K562 (cell line): Measurements from ENCODE around the gene CENPP. TPM values are rescaled to one million over a fixed set of nuclear protein-coding genes. Genes with fewer than 3 reads are reported as not detected.

Experiments used
- ATAC-seq: fragments of 200-7000 bp; cut with Tn5 transposase; 3 replicates; pipeline ENCODE4 v1.9.1; 2020; ENCODE audit warnings: moderate library complexity
- BruUV-seq: library from RNA; stranded (reverse); fragments of 400-500 nt; replicated peaks from 2 replicates; lab custom pipeline; 2021; lab: Mats Ljungman, UMichigan
- CTCF ChIA-PET: fragments of 300-600 bp; formaldehyde crosslinking; extraction: SDS; loops from one replicate; lab custom pipeline; 2021; ENCODE audit warnings: low intra/inter-chr PET ratio; lab: Yijun Ruan, JAX
- POLR2A ChIA-PET: fragments of 300-600, 350-650 bp; sonication (Branson Sonifier 250); formaldehyde crosslinking; extraction: SDS; loops from one replicate; lab custom pipeline; 2021; ENCODE audit warnings: antibody characterized with exemption, inconsistent platforms; lab: Yijun Ruan, JAX
- DNase-seq, 4 experiments: peaks; one replicate each; pipeline versions ENCODE4 v3.0.0 to v3.0.0-alpha.2; 2011 to 2018; ENCODE audit warnings: low spot score in 3 of 4, mixed read lengths in 3 of 4; ENCODE audit errors: extremely low read depth in 1 of 4
- FAIRE-seq: peaks from 2 replicates; lab custom pipeline; 2011; peaks lifted over from hg19 to GRCh38; lab: Jason Lieb, UNC
- H2AFZ ChIP-seq: 2 replicates; pipeline ENCODE4 v1.6.0; 2011; ENCODE audit warnings: low read depth, low read length, control low read depth, inconsistent platforms
- H3K27ac ChIP-seq: fragments of 200-600 bp; 3 replicates; pipeline ENCODE4 v1.8.0; 2011; ENCODE audit warnings: low read depth, mild to moderate bottlenecking, control low read depth, inconsistent platforms, low read length, moderate library complexity, mixed read lengths; ENCODE audit errors: extremely low read depth
- H3K27me3 ChIP-seq, 2 experiments: fragments of 300-600 bp in 1 of 2; 2 replicates in 1 of 2; 3 replicates in 1 of 2; pipeline versions ENCODE4 v1.6.0 to v1.8.0; 2011; ENCODE audit warnings: inconsistent platforms in 2 of 2, low read length in 2 of 2, mild to moderate bottlenecking in 1 of 2, mixed read lengths in 1 of 2, moderate library complexity in 1 of 2; ENCODE audit not compliant: control insufficient read depth in 2 of 2, insufficient read depth in 2 of 2
- H3K36me3 ChIP-seq: fragments of 300-600 bp; 3 replicates; pipeline ENCODE4 v1.8.0; 2011; ENCODE audit warnings: mild to moderate bottlenecking, low read length, inconsistent platforms; ENCODE audit not compliant: control insufficient read depth, insufficient read depth
- H3K4me1 ChIP-seq, 2 experiments: fragments of 200-600 bp in 1 of 2; replicated peaks in 1 of 2; 2 replicates in 1 of 2; 3 replicates in 1 of 2; pipeline versions ENCODE4 v1.5.1 to v1.8.0; 2011; ENCODE audit warnings: inconsistent platforms in 2 of 2, low read length in 2 of 2, mild to moderate bottlenecking in 1 of 2, mixed read lengths in 1 of 2, moderate library complexity in 1 of 2; ENCODE audit not compliant: control insufficient read depth in 2 of 2, insufficient read depth in 2 of 2
- H3K4me2 ChIP-seq: 2 replicates; pipeline ENCODE4 v1.6.1; 2011; ENCODE audit warnings: low read length, control low read depth, inconsistent platforms, mixed read lengths; ENCODE audit not compliant: insufficient read depth
- H3K4me3 ChIP-seq: fragments of 200-600 bp; sonication (generic), shearing (Covaris generic); 2 replicates; pipeline ENCODE4 v1.5.1; 2016; ENCODE audit warnings: control low read depth, inconsistent platforms
- H3K79me2 ChIP-seq: fragments of 200-600 bp; 3 replicates; pipeline ENCODE4 v1.8.0; 2011; ENCODE audit warnings: low read length, inconsistent platforms; ENCODE audit not compliant: control insufficient read depth, insufficient read depth
- H3K9ac ChIP-seq, 2 experiments: 2 replicates each; pipeline versions ENCODE4 v1.6.0 to v1.6.1; 2011; ENCODE audit warnings: low read depth in 2 of 2, low read length in 2 of 2, control low read depth in 1 of 2, inconsistent platforms in 1 of 2, mild to moderate bottlenecking in 1 of 2, mixed read lengths in 1 of 2; ENCODE audit not compliant: insufficient read depth in 1 of 2
- H3K9me1 ChIP-seq: one replicate; pipeline ENCODE4 v1.6.0; 2011; ENCODE audit warnings: inconsistent platforms, mild to moderate bottlenecking, low read length, moderate library complexity; ENCODE audit not compliant: control insufficient read depth, insufficient read depth
- H3K9me3 ChIP-seq: replicated peaks from 2 replicates; pipeline ENCODE4 v1.5.1; 2011; ENCODE audit warnings: low read depth, low read length, inconsistent platforms; ENCODE audit not compliant: control insufficient read depth, insufficient read depth
- H4K20me1 ChIP-seq: replicated peaks from 2 replicates; pipeline ENCODE4 v1.6.1; 2011; ENCODE audit warnings: low read length, inconsistent platforms, mixed read lengths; ENCODE audit not compliant: control insufficient read depth, insufficient read depth
- NR3C1 ChIP-seq: sonication (generic); formaldehyde crosslinking; IDR thresholded peaks from 2 replicates; pipeline ENCODE4 v1.8.1; 2022; ENCODE audit warnings: missing genetic modification reagents
- WGBS: fragments of 100-300 bp; shearing (Covaris generic); methylation state at CpG from one replicate; pipeline ENCODE4 v1.1.6; 2016; ENCODE audit warnings: low coverage, mixed read lengths; ENCODE audit not compliant: insufficient coverage; ENCODE audit errors: missing lambda C conversion rate; 5-methylcytosine and 5-hydroxymethylcytosine counted together
- in situ Hi-C: fragments of 300-500 bp; cut with MboI; formaldehyde crosslinking; loops from 4 replicates; pipeline ENCODE4 v1.15.0; 2018; ENCODE audit warnings: inconsistent platforms, mixed read lengths
- intact Hi-C: fragments of 100-400 bp; cut with micrococcal nuclease; formaldehyde crosslinking; loops from 2 replicates; pipeline ENCODE4 v1.14.2; 2022
- polyA plus RNA-seq, 8 experiments: library from polyadenylated mRNA; depleted of rRNA in 4 of 8; stranded (reverse) in 5 of 8; unstranded in 3 of 8; fragments of >200 nt; fragmentation: Nextera tagmentation in 2 of 8; fragmentation: Illumina TruSeq in 1 of 8; extraction: Ambion mirVana in 2 of 8; extraction: Trizol in 1 of 8; gene quantifications; 2 replicates each; pipeline versions ENCODE4 v1.2.1 to v1.2.3, GENCODE V29; 2011 to 2014; ENCODE audit warnings: inconsistent platforms in 1 of 8, missing spikeins in 1 of 8
- total RNA-seq, 7 experiments: library from RNA; depleted of rRNA in 6 of 7; stranded (reverse); fragments of >200 nt in 6 of 7; fragmentation: Illumina TruSeq in 2 of 7; extraction: Trizol in 2 of 7; gene quantifications; 2 replicates each; pipeline versions ENCODE4 v1.2.1 to v1.2.3, GENCODE V29; 2011 to 2021; ENCODE audit warnings: low replicate concordance in 1 of 7
- TF ChIP-seq, protein P1 (sequence below): fragments of 250-450 bp; sonication (Bioruptor Pico); IDR thresholded peaks from 2 replicates; pipeline ENCODE4 v1.4.0; 2020; ENCODE audit warnings: mild to moderate bottlenecking, moderate library complexity, borderline replicate concordance

CENPP gene
- total and polyA plus RNA-seq, 9 of the 15 experiments (the other 6 are each of a cell fraction or from before 2014, with no cell fraction given) = 8.0 to 28.5 (median 17.9) TPM

DNA sequence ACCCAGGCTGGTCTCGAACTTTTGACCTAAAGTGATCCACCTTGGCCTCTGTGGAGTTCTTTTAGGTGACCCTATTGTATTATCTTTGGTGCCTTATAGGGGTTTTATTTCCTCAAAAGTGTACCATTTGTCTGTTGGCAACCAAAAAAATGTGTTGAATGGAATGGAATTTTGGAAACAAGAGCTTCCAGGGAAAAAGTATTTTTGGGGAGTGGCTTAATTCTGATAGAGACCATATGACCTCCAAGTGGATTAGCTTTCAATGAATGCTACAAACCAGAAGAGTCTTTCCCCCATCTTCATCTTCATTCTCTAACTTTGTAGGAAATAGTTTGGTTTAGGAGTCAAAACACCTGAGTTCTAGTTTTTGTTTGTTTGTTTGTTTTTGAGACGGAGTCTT lies 82.1 kb downstream of the CENPP start (continued):
- TF ChIP-seq, protein P1, sequence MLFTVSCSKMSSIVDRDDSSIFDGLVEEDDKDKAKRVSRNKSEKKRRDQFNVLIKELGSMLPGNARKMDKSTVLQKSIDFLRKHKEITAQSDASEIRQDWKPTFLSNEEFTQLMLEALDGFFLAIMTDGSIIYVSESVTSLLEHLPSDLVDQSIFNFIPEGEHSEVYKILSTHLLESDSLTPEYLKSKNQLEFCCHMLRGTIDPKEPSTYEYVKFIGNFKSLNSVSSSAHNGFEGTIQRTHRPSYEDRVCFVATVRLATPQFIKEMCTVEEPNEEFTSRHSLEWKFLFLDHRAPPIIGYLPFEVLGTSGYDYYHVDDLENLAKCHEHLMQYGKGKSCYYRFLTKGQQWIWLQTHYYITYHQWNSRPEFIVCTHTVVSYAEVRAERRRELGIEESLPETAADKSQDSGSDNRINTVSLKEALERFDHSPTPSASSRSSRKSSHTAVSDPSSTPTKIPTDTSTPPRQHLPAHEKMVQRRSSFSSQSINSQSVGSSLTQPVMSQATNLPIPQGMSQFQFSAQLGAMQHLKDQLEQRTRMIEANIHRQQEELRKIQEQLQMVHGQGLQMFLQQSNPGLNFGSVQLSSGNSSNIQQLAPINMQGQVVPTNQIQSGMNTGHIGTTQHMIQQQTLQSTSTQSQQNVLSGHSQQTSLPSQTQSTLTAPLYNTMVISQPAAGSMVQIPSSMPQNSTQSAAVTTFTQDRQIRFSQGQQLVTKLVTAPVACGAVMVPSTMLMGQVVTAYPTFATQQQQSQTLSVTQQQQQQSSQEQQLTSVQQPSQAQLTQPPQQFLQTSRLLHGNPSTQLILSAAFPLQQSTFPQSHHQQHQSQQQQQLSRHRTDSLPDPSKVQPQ (CRISPR knock-in tag) = no peak

DNA sequence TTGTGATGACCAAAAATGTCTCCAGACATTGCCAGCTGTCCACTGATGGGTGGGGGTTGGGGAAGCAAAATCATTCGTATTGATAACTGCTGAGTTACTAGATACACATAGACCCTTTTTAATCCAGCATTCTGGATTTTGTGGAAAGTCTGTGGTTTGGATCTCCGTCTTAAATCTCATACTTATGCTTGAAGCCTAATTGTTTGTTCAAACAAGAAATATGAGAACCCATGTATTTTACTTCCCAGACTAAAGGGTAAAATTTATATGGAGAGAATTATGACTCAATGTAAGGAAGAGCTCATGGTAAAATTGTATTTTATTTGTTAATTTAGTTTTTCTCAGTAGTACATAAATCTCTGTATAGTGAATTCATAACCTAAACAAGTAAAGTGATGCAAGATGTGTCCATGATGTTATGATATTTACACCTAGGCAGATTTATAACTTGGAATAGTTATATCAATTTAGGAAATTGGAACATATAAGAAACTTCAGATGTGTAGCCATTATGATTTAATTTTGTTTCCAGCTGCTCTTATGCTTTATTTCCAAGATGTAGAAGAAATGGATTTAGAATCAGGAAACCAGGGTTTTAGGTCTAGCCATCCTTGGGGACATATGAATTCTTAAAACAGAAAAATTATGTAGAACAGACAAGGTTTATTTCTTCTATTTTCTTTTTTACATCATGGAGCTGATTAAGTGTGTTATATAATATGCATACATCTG lies 83.2 kb downstream of the CENPP start:
- CTCF ChIA-PET = no interaction called here

More for the DNA sequence above, 83.2 kb downstream of the CENPP start:
- intact Hi-C loops = no loop called here
- DNase-seq = no peak
- no peak overlapping the region for H2AFZ ChIP-seq
- no peaks in the 10 kb centered on the region for H3K9me3 ChIP-seq
- H3K79me2 ChIP-seq = no peaks in the 10 kb centered on the region
- in situ Hi-C loops = no loop called here
- TF ChIP-seq NR3C1 = no peak
- H3K27me3 ChIP-seq = no peaks in the 10 kb centered on the region
- H3K9ac ChIP-seq = no peak overlapping the region
- no peak overlapping the region for H3K4me3 ChIP-seq
- ATAC-seq = no peak
- WGBS = 61% methylated on average over 2 of the region's 2 CpGs
- no peaks in the 10 kb centered on the region for H3K36me3 ChIP-seq
- H3K9me1 ChIP-seq = no peaks in the 10 kb centered on the region
- H3K27ac ChIP-seq = no peak overlapping the region
- POLR2A ChIA-PET = no interaction called here
- no peak for FAIRE-seq
- H4K20me1 ChIP-seq = no peaks in the 10 kb centered on the region
- no TSS peak for BruUV-seq
- no peak overlapping the region for H3K4me2 ChIP-seq
- H3K4me1 ChIP-seq = peaks cover 0 to 11% of the 10 kb centered on the region in 2 experiments; a peak in 2 of 5 replicates
